ENCODE data around the gene ZMYM5.
"Not testable (repeated sequence)": the region's sequence is repeated elsewhere in the genome, so short reads cannot be mapped to it uniquely, and the experiment has no call there.

Gene ZMYM5

DNA sequence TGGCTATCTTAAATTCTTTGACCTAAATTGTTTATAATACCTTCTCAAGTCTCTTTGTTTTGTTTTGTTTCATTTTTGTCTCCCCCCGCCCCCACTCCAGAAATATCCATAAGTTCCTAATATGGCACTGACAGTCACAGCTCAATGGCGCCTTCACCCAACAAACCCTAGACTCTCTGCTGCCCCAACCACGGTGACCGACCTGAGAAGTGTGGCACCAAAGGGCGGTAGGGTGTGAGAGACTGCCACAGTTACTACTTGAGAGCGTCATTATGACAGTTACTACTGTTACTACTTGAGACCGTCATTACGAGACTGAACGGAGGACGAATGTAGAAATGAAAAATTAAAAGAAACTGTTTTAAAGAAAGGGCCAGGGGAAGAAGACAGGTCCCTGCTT is 46.3 kb downstream of the ZMYM5 start:
- Histone ChIP-seq H2AK5ac (ENCODE audit: low read depth, low read length) (no peak overlapping the region), H2BK12ac (ENCODE audit: low read length) (no peak overlapping the region), H2BK5ac (ENCODE audit: low read length) (no peak overlapping the region), H3K18ac (ENCODE audit: low read length) (no peak overlapping the region), H3K27ac (replicated peaks; ENCODE audit: low read length) (no peak overlapping the region), H3K4me2 (ENCODE audit: insufficient read depth, low read length, poor library complexity, severe bottlenecking) (no peak overlapping the region), H3K9me3 (replicated peaks in 1 of 2; ENCODE audit: control insufficient read depth in 2 of 2, insufficient read depth in 1 of 2, low read depth in 1 of 2, low read length in 2 of 2) (peaks cover 3 to 11% of the 10 kb centered on the region in 2 donors), H3K4me3 (ENCODE audit: low read length in 2 of 2) (no peak overlapping the region), H3K36me3 (replicated peaks in 1 of 2; ENCODE audit: control insufficient read depth in 2 of 2, insufficient read depth in 2 of 2, low read length in 2 of 2) (peaks cover 7 to 37% of the 10 kb centered on the region in 2 donors), H3K27me3 (ENCODE audit: control insufficient read depth in 3 of 3, insufficient read depth in 3 of 3, low read depth in 1 of 3, low read length in 3 of 3) (no peaks in the 10 kb centered on the region), H4K8ac (ENCODE audit: low read depth, low read length) (no peak overlapping the region), H2AFZ (ENCODE audit: low read length) (no peak overlapping the region), H3K14ac (ENCODE audit: low read length) (no peak overlapping the region), H3K9ac (ENCODE audit: low read depth, low read length, poor library complexity) (no peak overlapping the region), H3K4me1 (ENCODE audit: control insufficient read depth in 2 of 2, insufficient read depth in 1 of 2, low read depth in 1 of 2, low read length in 2 of 2) (no peaks in the 10 kb centered on the region), H4K91ac (ENCODE audit: low read depth, low read length, poor library complexity) (no peak overlapping the region), H2BK120ac (ENCODE audit: low read depth, low read length) (no peak overlapping the region), H3K4ac (ENCODE audit: low read length) (no peak overlapping the region), H3K23ac (ENCODE audit: low read depth, low read length, poor library complexity) (no peak overlapping the region), H3K79me1 (ENCODE audit: low read depth, low read length) (no peaks in the 10 kb centered on the region), H2BK15ac (ENCODE audit: low read length) (no peak overlapping the region)
- WGBS, 2 donors (ENCODE audit: extremely low coverage in 2 of 2, insufficient read length in 2 of 2, insufficient replicate concordance in 1 of 2), result no CpG with 5 or more reads among the region's 10 CpGs
- DNase-seq (ENCODE audit: low spot score), result no peak

- not testable (repeated sequence) for H3K27me3 ChIP-seq (ENCODE audit: control insufficient read depth in 3 of 3, insufficient read depth in 3 of 3, low read depth in 1 of 3, low read length in 3 of 3); H3K14ac ChIP-seq (ENCODE audit: low read length); H2BK12ac ChIP-seq (ENCODE audit: low read length); H2BK5ac ChIP-seq (ENCODE audit: low read length); H3K23ac ChIP-seq (ENCODE audit: low read depth, low read length, poor library complexity); H3K18ac ChIP-seq (ENCODE audit: low read length); H3K4me1 ChIP-seq (ENCODE audit: control insufficient read depth in 2 of 2, insufficient read depth in 1 of 2, low read depth in 1 of 2, low read length in 2 of 2); H2BK15ac ChIP-seq (ENCODE audit: low read length); DNase-seq (ENCODE audit: low spot score); H3K4me3 ChIP-seq (ENCODE audit: low read length in 2 of 2); H2BK120ac ChIP-seq (ENCODE audit: low read depth, low read length); H4K8ac ChIP-seq (ENCODE audit: low read depth, low read length); H3K27ac ChIP-seq (replicated peaks; ENCODE audit: low read length); H3K9ac ChIP-seq (ENCODE audit: low read depth, low read length, poor library complexity); H3K4ac ChIP-seq (ENCODE audit: low read length); H4K91ac ChIP-seq (ENCODE audit: low read depth, low read length, poor library complexity); H2AFZ ChIP-seq (ENCODE audit: low read length); H3K79me1 ChIP-seq (ENCODE audit: low read depth, low read length); H2AK5ac ChIP-seq (ENCODE audit: low read depth, low read length); H3K4me2 ChIP-seq (ENCODE audit: insufficient read depth, low read length, poor library complexity, severe bottlenecking)
- no CpG with 5 or more reads among the region's 2 CpGs for WGBS, 2 donors (ENCODE audit: extremely low coverage in 2 of 2, insufficient read length in 2 of 2, insufficient replicate concordance in 1 of 2)
- Histone ChIP-seq H3K9me3 (replicated peaks in 1 of 2; ENCODE audit: control insufficient read depth in 2 of 2, insufficient read depth in 1 of 2, low read depth in 1 of 2, low read length in 2 of 2) (peaks cover 5 to 16% of the 10 kb centered on the region in 2 donors), H3K36me3 (replicated peaks in 1 of 2; ENCODE audit: control insufficient read depth in 2 of 2, insufficient read depth in 2 of 2, low read length in 2 of 2) (peaks cover 7 to 29% of the 10 kb centered on the region in 2 donors)
Measured at GRCh38 chr13:19815842-19816241, 47.6 kb downstream of the ZMYM5 start.

GRCh38 chr13:19810996-19811881 is 52.2 kb downstream of the ZMYM5 start:
- peaks cover 1 to 5% of the 10 kb centered on the region in 2 donors for H3K9me3 ChIP-seq (replicated peaks in 1 of 2; ENCODE audit: control insufficient read depth in 2 of 2, insufficient read depth in 1 of 2, low read depth in 1 of 2, low read length in 2 of 2)
- H3K4me2 ChIP-seq (ENCODE audit: insufficient read depth, low read length, poor library complexity, severe bottlenecking), result no peak overlapping the region
- H3K36me3 ChIP-seq (replicated peaks in 1 of 2; ENCODE audit: control insufficient read depth in 2 of 2, insufficient read depth in 2 of 2, low read length in 2 of 2), result no peaks in the 10 kb centered on the region
- H3K79me1 ChIP-seq (ENCODE audit: low read depth, low read length), result no peaks in the 10 kb centered on the region
- no peak overlapping the region for H4K91ac ChIP-seq (ENCODE audit: low read depth, low read length, poor library complexity)
- no peak overlapping the region for H3K14ac ChIP-seq (ENCODE audit: low read length)
- no peak overlapping the region for H2BK15ac ChIP-seq (ENCODE audit: low read length)
- no peak overlapping the region for H3K4ac ChIP-seq (ENCODE audit: low read length)
- H3K23ac ChIP-seq (ENCODE audit: low read depth, low read length, poor library complexity), result no peak overlapping the region
- H3K4me1 ChIP-seq (ENCODE audit: control insufficient read depth in 2 of 2, insufficient read depth in 1 of 2, low read depth in 1 of 2, low read length in 2 of 2), result no peaks in the 10 kb centered on the region
- no peak overlapping the region for H3K9ac ChIP-seq (ENCODE audit: low read depth, low read length, poor library complexity)
- H3K27me3 ChIP-seq (ENCODE audit: control insufficient read depth in 3 of 3, insufficient read depth in 3 of 3, low read depth in 1 of 3, low read length in 3 of 3), result no peaks in the 10 kb centered on the region
- no peak overlapping the region for H3K4me3 ChIP-seq (ENCODE audit: low read length in 2 of 2)
- H3K27ac ChIP-seq (replicated peaks; ENCODE audit: low read length), result no peak overlapping the region
- no peak overlapping the region for H4K8ac ChIP-seq (ENCODE audit: low read depth, low read length)
- no CpG with 5 or more reads among the region's 7 CpGs for WGBS, 2 donors (ENCODE audit: extremely low coverage in 2 of 2, insufficient read length in 2 of 2, insufficient replicate concordance in 1 of 2)
- no peak overlapping the region for H2AFZ ChIP-seq (ENCODE audit: low read length)
- H2AK5ac ChIP-seq (ENCODE audit: low read depth, low read length), result no peak overlapping the region
- no peak overlapping the region for H3K18ac ChIP-seq (ENCODE audit: low read length)
- no peak overlapping the region for H2BK5ac ChIP-seq (ENCODE audit: low read length)
- no peak overlapping the region for H2BK120ac ChIP-seq (ENCODE audit: low read depth, low read length)
- H2BK12ac ChIP-seq (ENCODE audit: low read length), result no peak overlapping the region
- no peak for DNase-seq (ENCODE audit: low spot score)

DNA sequence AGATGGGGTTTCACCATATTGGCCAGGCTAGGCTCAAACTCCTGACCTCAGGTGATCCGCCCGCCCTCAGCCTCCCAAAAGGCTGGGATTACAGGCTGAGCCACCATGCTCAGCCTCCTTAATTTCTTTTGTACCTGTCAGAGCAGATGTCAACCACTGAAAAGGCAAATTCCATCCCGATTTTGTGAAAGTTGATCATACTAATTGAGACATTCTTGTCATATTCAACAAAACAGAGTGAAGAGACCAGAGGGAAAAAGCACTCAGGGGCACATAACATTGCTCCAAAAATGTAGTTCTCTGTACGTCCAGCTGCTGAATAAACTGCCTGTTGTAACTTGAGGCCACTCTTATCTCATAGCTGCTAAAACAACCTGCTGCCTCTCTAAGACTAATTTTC is 53.3 kb downstream of the ZMYM5 start:
- peaks cover 1 to 5% of the 10 kb centered on the region in 2 donors for H3K9me3 ChIP-seq (replicated peaks in 1 of 2; ENCODE audit: control insufficient read depth in 2 of 2, insufficient read depth in 1 of 2, low read depth in 1 of 2, low read length in 2 of 2)
- no peak overlapping the region for H2AFZ ChIP-seq (ENCODE audit: low read length)
- no peak overlapping the region for H2BK12ac ChIP-seq (ENCODE audit: low read length)
- H2BK15ac ChIP-seq (ENCODE audit: low read length), result no peak overlapping the region
- no peak overlapping the region for H3K4ac ChIP-seq (ENCODE audit: low read length)
- H3K27me3 ChIP-seq (ENCODE audit: control insufficient read depth in 3 of 3, insufficient read depth in 3 of 3, low read depth in 1 of 3, low read length in 3 of 3), result no peaks in the 10 kb centered on the region
- no peak overlapping the region for H3K27ac ChIP-seq (replicated peaks; ENCODE audit: low read length)
- no peaks in the 10 kb centered on the region for H3K36me3 ChIP-seq (replicated peaks in 1 of 2; ENCODE audit: control insufficient read depth in 2 of 2, insufficient read depth in 2 of 2, low read length in 2 of 2)
- no peak overlapping the region for H4K8ac ChIP-seq (ENCODE audit: low read depth, low read length)
- no peak overlapping the region for H3K9ac ChIP-seq (ENCODE audit: low read depth, low read length, poor library complexity)
- WGBS, 2 donors (ENCODE audit: extremely low coverage in 2 of 2, insufficient read length in 2 of 2, insufficient replicate concordance in 1 of 2), result no CpG with 5 or more reads among the region's 4 CpGs
- H3K4me1 ChIP-seq (ENCODE audit: control insufficient read depth in 2 of 2, insufficient read depth in 1 of 2, low read depth in 1 of 2, low read length in 2 of 2), result no peaks in the 10 kb centered on the region
- no peaks in the 10 kb centered on the region for H3K79me1 ChIP-seq (ENCODE audit: low read depth, low read length)
- H3K14ac ChIP-seq (ENCODE audit: low read length), result no peak overlapping the region
- H2AK5ac ChIP-seq (ENCODE audit: low read depth, low read length), result no peak overlapping the region
- H3K23ac ChIP-seq (ENCODE audit: low read depth, low read length, poor library complexity), result no peak overlapping the region
- H2BK5ac ChIP-seq (ENCODE audit: low read length), result no peak overlapping the region
- no peak for DNase-seq (ENCODE audit: low spot score)
- no peak overlapping the region for H3K18ac ChIP-seq (ENCODE audit: low read length)
- H2BK120ac ChIP-seq (ENCODE audit: low read depth, low read length), result no peak overlapping the region
- H3K4me2 ChIP-seq (ENCODE audit: insufficient read depth, low read length, poor library complexity, severe bottlenecking), result no peak overlapping the region
- no peak overlapping the region for H3K4me3 ChIP-seq (ENCODE audit: low read length in 2 of 2)
- no peak overlapping the region for H4K91ac ChIP-seq (ENCODE audit: low read depth, low read length, poor library complexity)
